Activated CD4-positive, alpha-beta T cell treated with anti-CD3 and anti-CD28 coated beads, Interleukin-2, amount 50 U/mL, for 4 hours (primary cell): ENCODE results near the gene DIPK1B.
A peak's percentile ranks its signal among the peaks of the same experiment; 100 is the strongest.
"Not testable (repeated sequence)": the region's sequence is repeated elsewhere in the genome, so short reads cannot be mapped to it uniquely, and the experiment has no call there.

Experiments used
- DNase-seq, 2 experiments: peaks; one replicate each; pipeline ENCODE4 v3.0.0-alpha.2; 2020

Gene DIPK1B

GRCh38 chr9:136700304-136700703, 12.1 kb upstream of the DIPK1B start:
- DNase-seq, result no peak

GRCh38 chr9:136700959-136701667, 11.3 kb upstream of the DIPK1B start:
- DNase-seq, result peak; percentile 36 to 43

- no peak for DNase-seq
Measured at GRCh38 chr9:136701668-136702053, 10.7 kb upstream of the DIPK1B start.

- DNase-seq, result no peak
Measured at GRCh38 chr9:136703276-136703860, 9.0 kb upstream of the DIPK1B start.

GRCh38 chr9:136704741-136705140, 7.6 kb upstream of the DIPK1B start:
- not testable (repeated sequence) for DNase-seq

- DNase-seq, result no peak
Measured at GRCh38 chr9:136705564-136705963, 6.8 kb upstream of the DIPK1B start.

GRCh38 chr9:136707011-136707410, 5.4 kb upstream of the DIPK1B start:
- DNase-seq, result no peak

GRCh38 chr9:136707849-136708517, 4.4 kb upstream of the DIPK1B start:
- DNase-seq, result no peak

GRCh38 chr9:136709454-136710109, 2.8 kb upstream of the DIPK1B start:
- DNase-seq, result no peak

GRCh38 chr9:136710543-136710942, 1.8 kb upstream of the DIPK1B start:
- DNase-seq, result no peak

GRCh38 chr9:136711219-136711648, 1.1 kb upstream of the DIPK1B start:
- not testable (repeated sequence) for DNase-seq

GRCh38 chr9:136712690-136713544, 545 bp downstream of the DIPK1B start:
- no peak for DNase-seq

GRCh38 chr9:136713550-136713949, 1.2 kb downstream of the DIPK1B start:
- DNase-seq, result no peak

- DNase-seq, result no peak
Measured at GRCh38 chr9:136714096-136714892, 1.9 kb downstream of the DIPK1B start.

GRCh38 chr9:136714893-136715274, 2.5 kb downstream of the DIPK1B start:
- no peak for DNase-seq

- no peak for DNase-seq
Measured at GRCh38 chr9:136717399-136717798, 5.0 kb downstream of the DIPK1B start.

GRCh38 chr9:136718345-136719194, 6.2 kb downstream of the DIPK1B start:
- no peak for DNase-seq

- DNase-seq, result no peak
Measured at GRCh38 chr9:136719195-136719880, 7.0 kb downstream of the DIPK1B start.

- DNase-seq, result no peak
Measured at GRCh38 chr9:136720251-136720897, 8.0 kb downstream of the DIPK1B start.

GRCh38 chr9:136720898-136721338, 8.5 kb downstream of the DIPK1B start:
- no peak for DNase-seq
